Left hindlimb (tissue), 1 donor: Measurements from ENCODE around the gene KRTAP10-4.
"Not testable (repeated sequence)": the region's sequence is repeated elsewhere in the genome, so short reads cannot be mapped to it uniquely, and the experiment has no call there.

Experiments
- DNase-seq: peaks from one replicate; pipeline ENCODE4 v3.0.0-alpha.2; 2018

The KRTAP10-4 gene, protein sequence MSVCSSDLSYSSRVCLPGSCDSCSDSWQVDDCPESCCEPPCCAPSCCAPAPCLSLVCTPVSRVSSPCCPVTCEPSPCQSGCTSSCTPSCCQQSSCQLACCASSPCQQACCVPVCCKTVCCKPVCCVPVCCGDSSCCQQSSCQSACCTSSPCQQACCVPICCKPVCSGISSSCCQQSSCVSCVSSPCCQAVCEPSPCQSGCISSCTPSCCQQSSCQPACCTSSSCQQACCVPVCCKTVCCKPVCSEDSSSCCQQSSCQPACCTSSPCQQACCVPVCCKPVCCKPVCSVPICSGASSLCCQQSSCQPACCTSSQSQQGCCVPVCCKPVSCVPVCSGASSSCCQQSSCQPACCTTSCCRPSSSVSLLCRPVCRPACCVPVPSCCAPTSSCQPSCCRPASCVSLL

GRCh38 chr21:44573630-44574456 lies at the start of gene KRTAP10-4:
TSS of gene KRTAP10-4 (plus strand) at chr21:44573729. CDS start at chr21:44573759, 30 bp downstream.
- DNase-seq, result not testable (repeated sequence)

DNA sequence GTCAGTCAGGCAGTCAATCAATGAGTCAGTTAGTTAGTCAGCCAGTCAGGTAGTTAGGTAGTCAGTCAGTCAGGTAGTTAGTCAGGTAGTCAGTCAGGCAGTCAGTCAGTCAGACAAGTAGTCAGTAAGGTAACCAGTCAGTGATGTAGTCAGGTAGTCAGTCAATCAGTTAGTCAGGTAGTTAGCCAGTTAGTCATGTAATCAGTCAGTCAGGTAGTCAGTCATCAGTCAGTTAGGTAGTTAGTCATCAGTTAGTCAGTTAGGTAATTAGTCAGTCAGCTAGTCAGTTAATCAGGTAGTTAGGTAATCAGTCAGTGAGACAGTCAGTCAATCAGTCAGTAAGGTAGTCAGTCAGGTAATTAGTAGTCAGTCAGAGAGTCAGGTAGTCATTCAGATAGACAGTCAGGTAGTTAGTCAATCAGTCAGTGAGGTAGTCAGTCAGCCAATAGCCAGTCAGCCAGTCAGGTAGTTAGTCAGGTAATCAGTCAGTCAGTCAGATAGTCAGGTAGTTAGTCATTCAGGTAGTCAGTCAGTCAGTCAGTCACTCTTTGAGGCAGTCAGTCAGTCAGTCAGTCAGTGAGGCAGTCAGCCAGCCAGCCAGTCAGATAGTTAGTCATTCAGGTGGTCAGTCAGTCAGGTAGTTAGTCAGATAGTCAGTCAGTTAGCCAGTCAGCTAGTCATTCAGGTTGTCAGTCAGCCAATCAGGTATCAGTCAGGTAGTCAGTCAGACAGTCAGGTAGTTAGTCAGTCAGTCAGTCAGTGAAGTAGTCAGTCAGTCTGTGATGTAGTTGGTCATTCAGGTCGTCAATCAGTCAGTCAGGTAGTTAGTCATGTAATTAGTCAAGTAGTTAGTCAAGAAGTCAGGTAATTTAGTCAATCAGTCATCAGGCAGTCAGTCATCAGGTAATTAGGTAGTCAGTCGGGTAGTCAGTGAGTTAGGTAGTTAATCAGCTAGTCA lies 48.8 kb upstream of the KRTAP10-4 start:
- no peak for DNase-seq

GRCh38 chr21:44525391-44526095 lies 48.0 kb upstream of the KRTAP10-4 start:
- DNase-seq, result no peak

DNA sequence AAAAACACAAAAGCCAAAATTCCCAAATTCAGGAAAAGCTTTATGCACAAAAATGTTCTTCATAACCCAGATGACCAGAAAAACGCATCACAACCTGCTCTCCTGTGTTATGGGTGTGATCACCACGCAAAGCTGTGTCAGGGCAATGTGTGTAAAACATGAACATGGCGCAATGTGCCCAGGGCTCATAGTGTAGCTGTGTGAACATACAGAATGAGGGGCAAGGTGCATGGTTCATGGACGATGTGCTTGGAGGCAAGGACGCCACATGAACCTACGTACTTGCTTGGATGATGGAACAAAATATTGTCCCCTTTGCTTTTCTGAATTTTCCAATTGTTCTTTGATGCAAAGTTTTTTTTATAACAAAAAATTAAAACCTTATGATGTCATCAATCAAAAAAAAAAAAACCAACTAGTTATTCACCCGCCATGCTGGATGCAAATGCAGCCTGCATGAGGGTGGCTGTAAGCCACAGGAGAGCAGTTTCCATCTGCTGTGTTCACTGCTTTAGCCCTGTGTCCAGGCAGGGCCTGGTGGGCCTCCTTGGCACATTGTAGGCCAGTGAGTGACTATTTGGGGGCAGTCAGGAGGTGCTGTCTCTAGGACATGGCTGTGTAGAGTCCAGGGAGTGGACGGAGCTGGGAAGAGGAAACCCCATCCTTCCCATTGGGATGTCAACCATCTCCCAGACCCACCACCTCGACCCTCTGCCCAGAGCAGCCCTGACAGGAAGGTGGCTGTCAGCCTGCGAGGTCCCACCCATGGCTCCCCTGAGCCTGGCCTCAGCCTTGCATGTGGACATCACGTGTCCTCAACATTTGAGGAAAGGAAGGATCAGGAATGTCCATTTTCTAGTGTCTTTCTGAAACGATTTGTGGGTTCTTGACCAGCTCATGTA lies 47.2 kb upstream of the KRTAP10-4 start:
- DNase-seq, result no peak

DNA sequence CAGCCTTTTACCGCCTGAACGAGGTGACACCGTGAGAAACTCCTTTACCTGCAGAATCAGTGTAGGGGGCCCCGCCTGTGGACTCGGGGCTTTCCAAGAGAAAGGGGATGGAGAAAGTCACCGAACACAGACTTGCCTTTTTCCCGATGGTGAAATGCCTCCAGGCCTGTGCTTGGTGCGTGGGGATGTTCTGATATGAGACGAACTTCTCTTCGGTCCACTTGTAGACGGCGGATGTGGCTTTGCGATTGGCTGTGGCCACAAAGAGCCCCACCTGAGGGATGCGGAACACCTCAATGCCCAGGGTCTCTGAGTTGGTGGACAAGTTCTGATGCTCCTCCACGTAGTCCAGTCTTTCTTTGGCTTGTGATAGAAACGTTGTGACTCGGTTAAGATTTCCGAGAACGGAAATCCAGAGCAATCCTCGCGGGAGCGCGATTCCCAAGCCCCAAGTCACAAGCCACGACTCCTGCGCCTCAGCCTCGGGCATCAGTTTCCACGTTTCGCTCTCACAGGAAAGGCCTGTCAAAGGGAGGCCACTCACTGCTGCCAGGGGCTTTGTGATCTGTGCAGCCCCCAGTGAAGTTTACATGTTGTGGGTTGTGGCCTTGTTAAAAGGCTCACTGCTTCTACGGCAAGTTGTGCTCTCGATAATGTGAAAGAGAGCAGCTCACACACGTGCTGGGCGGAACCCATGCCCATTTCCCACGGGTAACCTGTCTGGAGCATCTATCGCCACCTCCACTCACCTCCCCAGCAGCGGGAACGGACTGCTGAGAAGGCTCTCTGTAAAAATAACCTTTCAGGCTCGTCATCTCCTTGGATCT lies 46.2 kb upstream of the KRTAP10-4 start:
- no peak for DNase-seq

- no peak for DNase-seq
Measured at GRCh38 chr21:44527983-44528633, 45.4 kb upstream of the KRTAP10-4 start.

GRCh38 chr21:44528634-44528995 lies 44.9 kb upstream of the KRTAP10-4 start:
- no peak for DNase-seq

DNA sequence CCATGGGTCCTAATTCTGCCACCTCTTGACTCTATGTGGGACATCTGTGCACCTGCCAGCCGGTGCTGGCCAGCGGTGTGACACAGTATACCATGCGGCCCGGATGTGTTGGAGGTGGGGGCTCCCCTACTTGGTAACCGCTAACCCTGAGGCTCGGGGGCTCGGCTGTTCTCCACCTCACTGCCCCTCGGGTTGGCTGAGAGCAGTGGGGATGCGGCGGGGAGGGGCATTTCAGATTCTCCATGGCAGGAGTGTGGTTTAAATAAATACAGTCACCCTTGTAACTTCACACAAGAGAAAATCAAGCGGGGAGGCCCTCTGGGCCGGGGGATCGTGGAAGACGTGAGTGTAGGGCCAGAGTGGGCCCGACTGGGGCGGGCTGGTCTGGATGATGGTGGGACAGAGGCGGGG lies 44.5 kb upstream of the KRTAP10-4 start:
- DNase-seq, result no peak

- DNase-seq, result no peak
Measured at GRCh38 chr21:44529503-44530125, 43.9 kb upstream of the KRTAP10-4 start.

GRCh38 chr21:44530221-44530902 lies 43.2 kb upstream of the KRTAP10-4 start:
- DNase-seq, result no peak

- no peak for DNase-seq
Measured at GRCh38 chr21:44530903-44531605, 42.5 kb upstream of the KRTAP10-4 start.

GRCh38 chr21:44531606-44532564 lies 41.6 kb upstream of the KRTAP10-4 start:
- no peak for DNase-seq

DNA sequence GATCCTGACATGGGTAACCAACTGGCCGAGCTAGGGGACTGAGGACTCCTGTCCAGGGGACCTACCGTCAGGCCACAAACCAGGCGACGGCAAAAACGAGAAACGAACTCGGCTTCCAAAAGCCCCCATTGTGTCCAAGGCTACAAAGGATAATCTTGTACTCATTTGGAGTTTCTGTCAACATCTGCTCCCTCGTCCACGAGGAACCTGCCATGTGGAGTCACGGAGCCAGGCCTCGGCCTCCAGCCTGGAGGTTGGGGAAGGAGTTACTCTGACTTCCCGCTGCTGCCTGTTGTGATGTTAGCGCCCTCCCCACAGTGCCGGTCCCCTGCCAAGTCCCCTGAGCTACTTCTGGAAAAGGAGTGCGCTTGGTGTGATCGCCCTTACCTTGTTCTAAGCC lies 40.8 kb upstream of the KRTAP10-4 start:
- no peak for DNase-seq

DNA sequence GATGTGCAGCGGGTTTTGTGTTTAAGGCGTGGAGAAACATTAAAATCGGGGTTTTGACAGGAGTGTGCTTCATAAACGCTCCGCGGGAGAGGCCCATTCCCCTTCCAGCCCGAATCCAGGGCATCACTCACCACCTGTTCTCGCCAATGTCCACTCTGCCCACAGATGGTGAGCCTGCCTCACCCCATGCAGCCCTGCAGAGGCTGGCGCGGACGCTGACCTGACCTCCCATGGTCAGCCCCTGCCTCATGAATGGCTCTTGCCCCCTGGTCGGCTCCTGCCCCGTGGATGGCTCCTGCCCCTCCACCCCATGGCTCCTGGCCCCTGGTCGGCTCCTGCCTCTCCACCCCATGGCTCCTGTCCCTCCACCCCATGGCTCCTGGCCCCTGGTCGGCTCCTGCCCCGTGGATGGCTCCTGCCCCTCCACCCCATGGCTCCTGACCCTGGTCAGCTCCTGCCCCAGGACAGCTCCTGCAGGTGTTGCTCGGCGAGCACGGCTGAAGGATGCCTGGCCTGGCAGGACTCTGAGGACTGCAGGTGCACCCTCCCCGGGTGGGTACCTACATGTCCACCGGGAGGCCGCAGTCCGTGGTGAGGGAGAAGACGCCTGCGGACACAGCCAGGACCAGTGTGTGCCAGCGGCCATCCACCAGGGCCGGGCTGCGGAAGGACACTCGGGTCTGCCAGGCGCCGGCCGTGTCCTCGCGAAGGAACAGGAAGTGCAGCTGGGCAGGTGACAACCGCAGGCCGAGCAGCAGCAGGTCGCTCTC lies 40.2 kb upstream of the KRTAP10-4 start:
- no peak for DNase-seq

- DNase-seq, result no peak
Measured at GRCh38 chr21:44533891-44534627, 39.5 kb upstream of the KRTAP10-4 start.
